Measurements from ENCODE around the gene SARNP. TPM values are rescaled to one million over a fixed set of nuclear protein-coding genes. Genes with fewer than 3 reads are reported as not detected.

The SARNP gene
- total RNA-seq, 2 experiments from 2014 or later = 104 to 110 TPM

GRCh38 chr12:55818140-55818728 lies 710 bp upstream of the SARNP start:
- Mint-ChIP-seq H3K9me3 (no peaks in the 10 kb centered on the region), H3K27me3 (no peaks in the 10 kb centered on the region), H3K4me1 (ENCODE audit: low read depth) (peaks cover 49% of the 10 kb centered on the region), H3K36me3 (peaks cover 43% of the 10 kb centered on the region), H3K27ac (no peak overlapping the region), H3K4me3 (no peak overlapping the region)
- POLR2A ChIA-PET = interaction anchor here (0.8 to 3.0 kb wide), 15 partner anchors 9 to 300 kb away, joined by 3 to 29 read pairs (median 5); partner anchors contain the start of genes DNAJC14, GDF11, PA2G4 and PYM1
- intact Hi-C loops (cut with micrococcal nuclease) = loop anchor here (1.0 to 5.0 kb wide), 4 partner anchors 11 to 404 kb away; partner anchors contain the start of genes DNAJC14, NABP2, PA2G4 and RNF41
- CTCF ChIA-PET = interaction anchor here (0.7 to 4.7 kb wide), 16 partner anchors 9 to 333 kb away, joined by 3 to 46 read pairs (median 7); partner anchors contain the start of genes DNAJC14 and PYM1
- DNase-seq = no peak

GRCh38 chr12:55816881-55817344 lies 611 bp downstream of the SARNP start:
- DNase-seq = no peak
- ChIA-PET POLR2A (interaction anchor here (0.8 to 3.0 kb wide), 10 partner anchors 13 to 301 kb away, joined by 3 to 29 read pairs (median 6); partner anchors contain the start of genes BLOC1S1, DNAJC14, GDF11 and PYM1), CTCF (interaction anchor here (0.6 to 4.7 kb wide), 14 partner anchors 10 to 160 kb away, joined by 3 to 46 read pairs (median 8); partner anchors contain the start of genes DNAJC14 and PYM1)
- Mint-ChIP-seq H3K27ac (no peak overlapping the region), H3K27me3 (no peaks in the 10 kb centered on the region), H3K9me3 (no peaks in the 10 kb centered on the region), H3K4me3 (no peak overlapping the region), H3K4me1 (ENCODE audit: low read depth) (peaks cover 50% of the 10 kb centered on the region), H3K36me3 (peaks cover 37% of the 10 kb centered on the region)
- intact Hi-C loops (cut with micrococcal nuclease) = loop anchor here (1.0 to 5.0 kb wide), 7 partner anchors 74 to 405 kb away; partner anchors contain the start of genes GDF11, NABP2, PA2G4 and RNF41

GRCh38 chr12:55815473-55815872 lies 2.1 kb downstream of the SARNP start:
- DNase-seq = no peak
- Mint-ChIP-seq H3K27ac (no peak overlapping the region), H3K9me3 (no peaks in the 10 kb centered on the region), H3K36me3 (peaks cover 25% of the 10 kb centered on the region), H3K4me3 (no peak overlapping the region), H3K4me1 (ENCODE audit: low read depth) (peaks cover 57% of the 10 kb centered on the region), H3K27me3 (no peaks in the 10 kb centered on the region)
- ChIA-PET POLR2A (interaction anchor here (1.6 to 3.0 kb wide), 2 partner anchors 14 to 111 kb away, joined by 3 to 29 read pairs; partner anchors contain the start of gene DNAJC14), CTCF (interaction anchor here (3.2 to 4.7 kb wide), 3 partner anchors 19 to 124 kb away, joined by 11 to 46 read pairs (median 35); no protein-coding TSS in a partner anchor)
- intact Hi-C loops (cut with micrococcal nuclease) = loop anchor here (5.0 kb wide), 3 partner anchors 287 to 407 kb away; partner anchors contain the start of genes NABP2, PA2G4, RNF41 and RPL41

GRCh38 chr12:55814257-55814656 lies 3.3 kb downstream of the SARNP start:
- ChIA-PET CTCF (no interaction called here), POLR2A (interaction anchor here (1.6 kb wide), 1 partner anchor 112 kb away, joined by 3 read pairs; no protein-coding TSS in a partner anchor)
- Mint-ChIP-seq H3K9me3 (no peaks in the 10 kb centered on the region), H3K4me1 (ENCODE audit: low read depth) (peaks cover 56% of the 10 kb centered on the region), H3K27me3 (no peaks in the 10 kb centered on the region), H3K4me3 (no peak overlapping the region), H3K36me3 (peaks cover 18% of the 10 kb centered on the region), H3K27ac (no peak overlapping the region)
- intact Hi-C loops (cut with micrococcal nuclease) = no loop called here
- DNase-seq = no peak

- H3K36me3 Mint-ChIP-seq = peaks cover 18% of the 10 kb centered on the region
- DNase-seq = no peak
- no peak overlapping the region for H3K4me3 Mint-ChIP-seq
- no peaks in the 10 kb centered on the region for H3K9me3 Mint-ChIP-seq
- POLR2A ChIA-PET = interaction anchor here (0.9 kb wide), 1 partner anchor 9 kb away, joined by 3 read pairs; no protein-coding TSS in a partner anchor
- CTCF ChIA-PET = interaction anchor here (1.1 to 1.8 kb wide), 2 partner anchors 73 to 124 kb away, joined by 3 to 6 read pairs; no protein-coding TSS in a partner anchor
- H3K27me3 Mint-ChIP-seq = no peaks in the 10 kb centered on the region
- intact Hi-C loops (cut with micrococcal nuclease) = no loop called here
- H3K27ac Mint-ChIP-seq = no peak overlapping the region
- peaks cover 45% of the 10 kb centered on the region for H3K4me1 Mint-ChIP-seq (ENCODE audit: low read depth)
Measured at GRCh38 chr12:55812088-55812487, 5.4 kb downstream of the SARNP start.

- Mint-ChIP-seq H3K27me3 (no peaks in the 10 kb centered on the region), H3K27ac (no peak overlapping the region), H3K4me1 (ENCODE audit: low read depth) (peaks cover 32% of the 10 kb centered on the region), H3K9me3 (no peaks in the 10 kb centered on the region), H3K36me3 (peaks cover 15% of the 10 kb centered on the region), H3K4me3 (no peak overlapping the region)
- ChIA-PET POLR2A (interaction anchor here (1.1 to 1.2 kb wide), 2 partner anchors 9 to 14 kb away, joined by 3 to 9 read pairs; partner anchors contain the start of genes ORMDL2 and SARNP), CTCF (interaction anchor here (1.2 kb wide), 1 partner anchor 187 kb away, joined by 5 read pairs; no protein-coding TSS in a partner anchor)
- intact Hi-C loops (cut with micrococcal nuclease) = no loop called here
- DNase-seq = no peak
Measured at GRCh38 chr12:55809274-55809673, 8.2 kb downstream of the SARNP start.

- Mint-ChIP-seq H3K4me3 (no peak overlapping the region), H3K27me3 (no peaks in the 10 kb centered on the region), H3K4me1 (ENCODE audit: low read depth) (peaks cover 19% of the 10 kb centered on the region), H3K9me3 (no peaks in the 10 kb centered on the region), H3K27ac (no peak overlapping the region), H3K36me3 (peaks cover 16% of the 10 kb centered on the region)
- DNase-seq = no peak
- CTCF ChIA-PET = interaction anchor here (1.1 to 1.9 kb wide), 2 partner anchors 21 to 69 kb away, joined by 3 to 5 read pairs; no protein-coding TSS in a partner anchor
- POLR2A ChIA-PET = interaction anchor here (0.6 kb wide), 1 partner anchor 266 kb away, joined by 4 read pairs; no protein-coding TSS in a partner anchor
- intact Hi-C loops (cut with micrococcal nuclease) = no loop called here
Measured at GRCh38 chr12:55806982-55807381, 10.5 kb downstream of the SARNP start.

GRCh38 chr12:55797550-55797949 lies 20.0 kb downstream of the SARNP start:
- no peaks in the 10 kb centered on the region for H3K27me3 Mint-ChIP-seq
- intact Hi-C loops (cut with micrococcal nuclease) = loop anchor here (1.0 kb wide), 1 partner anchor 59 kb away; no protein-coding TSS in a partner anchor
- ChIA-PET CTCF (interaction anchor here (0.6 to 5.5 kb wide), 7 partner anchors 9 to 59 kb away, joined by 3 to 69 read pairs (median 10); partner anchors contain the start of genes GDF11, ORMDL2 and SARNP), POLR2A (interaction anchor here (0.6 kb wide), 1 partner anchor 10 kb away, joined by 6 read pairs; no protein-coding TSS in a partner anchor)
- H3K4me3 Mint-ChIP-seq = no peak overlapping the region
- H3K36me3 Mint-ChIP-seq = peaks cover 44% of the 10 kb centered on the region
- no peaks in the 10 kb centered on the region for H3K9me3 Mint-ChIP-seq
- no peak overlapping the region for H3K27ac Mint-ChIP-seq
- DNase-seq = no peak
- peaks cover 17% of the 10 kb centered on the region for H3K4me1 Mint-ChIP-seq (ENCODE audit: low read depth)

GRCh38 chr12:55797068-55797467 lies 20.5 kb downstream of the SARNP start:
- Mint-ChIP-seq H3K4me1 (ENCODE audit: low read depth) (peaks cover 17% of the 10 kb centered on the region), H3K4me3 (no peak overlapping the region), H3K27ac (no peak overlapping the region), H3K36me3 (peaks cover 44% of the 10 kb centered on the region), H3K27me3 (no peaks in the 10 kb centered on the region), H3K9me3 (no peaks in the 10 kb centered on the region)
- no peak for DNase-seq
- CTCF ChIA-PET = interaction anchor here (0.6 to 5.5 kb wide), 9 partner anchors 9 to 58 kb away, joined by 3 to 69 read pairs (median 5); partner anchors contain the start of genes GDF11, ORMDL2 and SARNP
- POLR2A ChIA-PET = no interaction called here
- intact Hi-C loops (cut with micrococcal nuclease) = loop anchor here (1.0 kb wide), 1 partner anchor 59 kb away; no protein-coding TSS in a partner anchor

- no peaks in the 10 kb centered on the region for H3K9me3 Mint-ChIP-seq
- no peaks in the 10 kb centered on the region for H3K27me3 Mint-ChIP-seq
- ChIA-PET POLR2A (interaction anchor here (0.8 kb wide), 1 partner anchor 13 kb away, joined by 3 read pairs; no protein-coding TSS in a partner anchor), CTCF (interaction anchor here (0.6 to 5.5 kb wide), 11 partner anchors 10 to 394 kb away, joined by 3 to 69 read pairs (median 4); partner anchors contain the start of genes GDF11, ORMDL2, SARNP and SMARCC2)
- H3K4me3 Mint-ChIP-seq = no peak overlapping the region
- peak overlapping the region; percentile 26 for H3K27ac Mint-ChIP-seq
- H3K4me1 Mint-ChIP-seq (ENCODE audit: low read depth) = peaks cover 17% of the 10 kb centered on the region
- no peak for DNase-seq
- H3K36me3 Mint-ChIP-seq = peaks cover 41% of the 10 kb centered on the region
- intact Hi-C loops (cut with micrococcal nuclease) = no loop called here
Measured at GRCh38 chr12:55795950-55796349, 21.6 kb downstream of the SARNP start.

- Mint-ChIP-seq H3K36me3 (peaks cover 39% of the 10 kb centered on the region), H3K9me3 (no peaks in the 10 kb centered on the region), H3K27me3 (no peaks in the 10 kb centered on the region), H3K4me3 (no peak overlapping the region), H3K4me1 (ENCODE audit: low read depth) (no peaks in the 10 kb centered on the region), H3K27ac (no peak overlapping the region)
- no peak for DNase-seq
- ChIA-PET CTCF (interaction anchor here (0.7 kb wide), 1 partner anchor 53 kb away, joined by 3 read pairs; no protein-coding TSS in a partner anchor), POLR2A (no interaction called here)
- intact Hi-C loops (cut with micrococcal nuclease) = no loop called here
Measured at GRCh38 chr12:55789893-55790292, 27.6 kb downstream of the SARNP start.

All from activated CD4-positive, alpha-beta memory T cell treated with anti-CD3 and anti-CD28 coated beads for 36 hours (primary cell).